ENCODE measurements around the gene CPSF6.
"Not testable (repeated sequence)": the region's sequence is repeated elsewhere in the genome, so short reads cannot be mapped to it uniquely, and the experiment has no call there.

CPSF6 gene, protein sequence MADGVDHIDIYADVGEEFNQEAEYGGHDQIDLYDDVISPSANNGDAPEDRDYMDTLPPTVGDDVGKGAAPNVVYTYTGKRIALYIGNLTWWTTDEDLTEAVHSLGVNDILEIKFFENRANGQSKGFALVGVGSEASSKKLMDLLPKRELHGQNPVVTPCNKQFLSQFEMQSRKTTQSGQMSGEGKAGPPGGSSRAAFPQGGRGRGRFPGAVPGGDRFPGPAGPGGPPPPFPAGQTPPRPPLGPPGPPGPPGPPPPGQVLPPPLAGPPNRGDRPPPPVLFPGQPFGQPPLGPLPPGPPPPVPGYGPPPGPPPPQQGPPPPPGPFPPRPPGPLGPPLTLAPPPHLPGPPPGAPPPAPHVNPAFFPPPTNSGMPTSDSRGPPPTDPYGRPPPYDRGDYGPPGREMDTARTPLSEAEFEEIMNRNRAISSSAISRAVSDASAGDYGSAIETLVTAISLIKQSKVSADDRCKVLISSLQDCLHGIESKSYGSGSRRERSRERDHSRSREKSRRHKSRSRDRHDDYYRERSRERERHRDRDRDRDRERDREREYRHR

DNA sequence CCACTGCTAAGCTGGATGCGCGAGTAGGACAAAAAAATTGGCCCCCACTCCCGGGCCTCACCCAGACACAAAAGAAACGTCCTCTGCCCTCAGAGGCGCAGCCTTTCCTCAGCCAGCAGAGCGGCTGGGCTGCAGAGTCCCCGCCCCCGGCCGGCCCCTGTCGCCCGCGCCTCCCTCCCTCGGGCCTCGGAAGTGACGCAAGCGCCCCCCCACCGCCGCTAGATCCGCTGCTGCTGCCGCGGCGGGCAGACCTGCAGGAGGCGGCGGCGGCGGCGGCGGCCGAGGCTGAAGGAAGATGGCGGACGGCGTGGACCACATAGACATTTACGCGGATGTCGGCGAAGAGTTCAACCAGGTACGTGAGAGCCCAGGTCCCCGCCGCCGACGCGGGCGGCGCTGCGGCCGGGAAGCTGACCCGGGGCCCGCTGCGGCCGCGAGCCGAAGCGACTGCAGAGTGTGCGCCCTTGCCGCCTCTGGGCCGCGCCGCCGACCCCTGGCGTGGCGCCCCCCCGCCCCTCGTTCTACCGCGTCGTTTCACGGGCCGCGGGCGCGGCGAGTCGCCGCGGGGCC lies at the start of gene CPSF6:
Gene CPSF6 (plus strand): TSS at position 218 of the 570 bp plus-strand sequence. CDS start 78 bp downstream, at position 296.
- in situ Hi-C loops (cut with HindIII; ENCODE audit: low pct_ligation_motif_present, low sequenced_read_pairs): no loop called here
- Histone ChIP-seq H3K27me3 (replicated peaks) (no peaks in the 10 kb centered on the region), H3K36me3 (replicated peaks) (no peaks in the 10 kb centered on the region), H3K27ac (peak within 1 kb of the TSS; percentile 77), H3K4me3 (ENCODE audit: low read depth, low read length) (peak within 1 kb of the TSS; percentile 82)
- DNase-seq: peak; percentile 88
- TF ChIP-seq, protein P1, sequence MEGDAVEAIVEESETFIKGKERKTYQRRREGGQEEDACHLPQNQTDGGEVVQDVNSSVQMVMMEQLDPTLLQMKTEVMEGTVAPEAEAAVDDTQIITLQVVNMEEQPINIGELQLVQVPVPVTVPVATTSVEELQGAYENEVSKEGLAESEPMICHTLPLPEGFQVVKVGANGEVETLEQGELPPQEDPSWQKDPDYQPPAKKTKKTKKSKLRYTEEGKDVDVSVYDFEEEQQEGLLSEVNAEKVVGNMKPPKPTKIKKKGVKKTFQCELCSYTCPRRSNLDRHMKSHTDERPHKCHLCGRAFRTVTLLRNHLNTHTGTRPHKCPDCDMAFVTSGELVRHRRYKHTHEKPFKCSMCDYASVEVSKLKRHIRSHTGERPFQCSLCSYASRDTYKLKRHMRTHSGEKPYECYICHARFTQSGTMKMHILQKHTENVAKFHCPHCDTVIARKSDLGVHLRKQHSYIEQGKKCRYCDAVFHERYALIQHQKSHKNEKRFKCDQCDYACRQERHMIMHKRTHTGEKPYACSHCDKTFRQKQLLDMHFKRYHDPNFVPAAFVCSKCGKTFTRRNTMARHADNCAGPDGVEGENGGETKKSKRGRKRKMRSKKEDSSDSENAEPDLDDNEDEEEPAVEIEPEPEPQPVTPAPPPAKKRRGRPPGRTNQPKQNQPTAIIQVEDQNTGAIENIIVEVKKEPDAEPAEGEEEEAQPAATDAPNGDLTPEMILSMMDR (IDR thresholded peaks at IDR 0.05; ENCODE audit: low read depth, low read length, missing control alignments): no peak

DNA sequence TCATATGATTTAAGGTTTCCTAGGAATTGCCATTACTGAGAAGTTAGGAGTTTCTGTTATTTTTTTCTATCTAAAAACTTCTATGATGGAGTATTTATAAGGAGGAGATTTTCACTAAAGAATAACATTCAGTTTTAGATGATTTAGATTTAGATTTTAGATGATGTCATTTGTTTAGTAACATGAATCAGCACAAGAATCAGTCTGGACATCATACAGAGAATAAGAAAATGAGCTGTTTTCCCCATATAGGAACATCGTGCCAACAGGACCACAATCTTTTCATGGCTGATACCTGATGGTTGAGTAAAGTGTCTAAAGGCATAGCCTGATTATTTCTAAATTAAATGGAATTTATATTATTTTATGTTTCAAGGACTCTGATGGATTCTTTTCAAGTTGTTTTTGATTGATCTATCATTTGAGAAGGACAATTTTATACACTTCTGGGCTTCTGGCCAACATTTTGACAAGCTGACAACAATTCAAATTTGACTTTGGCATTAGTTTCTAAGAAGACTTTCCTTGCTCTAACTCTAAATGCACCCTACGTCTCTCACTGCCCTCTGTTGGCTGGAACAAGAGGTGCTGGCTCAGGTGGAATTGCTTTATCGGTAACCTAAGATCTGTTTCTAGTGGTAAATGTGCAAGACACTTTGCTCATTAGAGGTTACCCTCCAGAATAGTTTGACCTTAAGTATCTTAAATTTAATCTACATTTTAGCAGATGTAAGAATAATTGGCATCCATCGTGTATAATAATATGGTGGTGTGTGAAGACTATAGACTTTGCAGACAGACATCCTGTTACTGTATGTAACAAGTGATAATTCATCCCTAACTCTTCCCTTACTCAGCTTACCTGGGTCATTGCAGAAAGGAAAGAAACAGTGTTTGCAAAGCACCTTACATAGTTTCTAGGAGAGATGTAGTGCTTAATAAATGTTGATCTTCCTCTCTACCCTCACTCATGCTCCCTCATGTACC lies 42.8 kb upstream of the CPSF6 start:
- in situ Hi-C loops (cut with HindIII; ENCODE audit: low pct_ligation_motif_present, low sequenced_read_pairs): no loop called here
- H3K4me3 ChIP-seq (ENCODE audit: low read depth, low read length): no peak overlapping the region
- H3K27me3 ChIP-seq (replicated peaks): no peaks in the 10 kb centered on the region
- TF ChIP-seq, protein P1 (IDR thresholded peaks at IDR 0.05; ENCODE audit: low read depth, low read length, missing control alignments): peak; percentile 43
- no peaks in the 10 kb centered on the region for H3K36me3 ChIP-seq (replicated peaks)
- H3K27ac ChIP-seq: no peak overlapping the region
- DNase-seq: no peak

DNA sequence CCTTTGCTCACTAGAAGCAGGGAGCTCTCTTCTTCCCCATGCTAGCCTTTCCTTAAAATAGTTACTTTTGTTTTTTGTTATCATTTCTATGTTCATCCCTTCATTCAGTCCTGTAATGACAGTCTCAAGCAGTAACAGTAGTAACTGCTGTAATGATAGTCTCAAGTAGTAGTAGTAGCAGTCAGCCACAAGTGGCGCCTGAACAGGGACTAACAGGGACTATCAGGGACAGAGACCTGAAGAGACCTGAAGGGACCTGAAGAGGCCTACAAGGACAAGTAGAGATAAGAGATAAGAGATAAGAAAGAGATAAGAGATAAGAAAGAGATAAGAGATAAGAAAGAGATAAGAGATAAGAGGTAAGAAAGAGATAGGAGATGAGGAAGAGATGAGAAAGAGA lies 39.4 kb upstream of the CPSF6 start:
- in situ Hi-C loops (cut with HindIII; ENCODE audit: low pct_ligation_motif_present, low sequenced_read_pairs); DNase-seq; H3K27ac ChIP-seq; H3K4me3 ChIP-seq (ENCODE audit: low read depth, low read length); H3K36me3 ChIP-seq (replicated peaks); H3K27me3 ChIP-seq (replicated peaks): not testable (repeated sequence)

DNA sequence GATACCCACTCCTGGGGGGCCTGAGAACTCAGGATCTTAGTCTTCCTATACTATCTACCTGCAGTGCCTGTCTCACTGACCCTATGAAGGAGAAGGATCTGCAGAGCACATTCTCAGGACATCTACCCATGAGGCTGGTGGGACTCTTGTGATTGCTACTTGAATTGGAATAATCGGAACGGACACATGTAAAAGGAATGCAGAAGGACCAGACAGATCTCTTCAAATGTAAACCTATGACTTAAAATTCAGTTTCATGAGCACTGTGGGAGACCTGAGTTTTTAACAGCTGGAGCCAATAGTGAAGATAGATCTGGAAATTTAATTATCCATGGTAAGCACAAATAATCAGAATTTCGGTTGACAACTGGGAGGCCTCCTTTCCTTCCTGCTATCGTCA lies 35.2 kb upstream of the CPSF6 start:
- Histone ChIP-seq H3K4me3 (ENCODE audit: low read depth, low read length) (no peak overlapping the region), H3K36me3 (replicated peaks) (no peaks in the 10 kb centered on the region), H3K27ac (no peak overlapping the region), H3K27me3 (replicated peaks) (no peaks in the 10 kb centered on the region)
- DNase-seq: no peak
- TF ChIP-seq, protein P1 (IDR thresholded peaks at IDR 0.05; ENCODE audit: low read depth, low read length, missing control alignments): no peak
- in situ Hi-C loops (cut with HindIII; ENCODE audit: low pct_ligation_motif_present, low sequenced_read_pairs): no loop called here

DNA sequence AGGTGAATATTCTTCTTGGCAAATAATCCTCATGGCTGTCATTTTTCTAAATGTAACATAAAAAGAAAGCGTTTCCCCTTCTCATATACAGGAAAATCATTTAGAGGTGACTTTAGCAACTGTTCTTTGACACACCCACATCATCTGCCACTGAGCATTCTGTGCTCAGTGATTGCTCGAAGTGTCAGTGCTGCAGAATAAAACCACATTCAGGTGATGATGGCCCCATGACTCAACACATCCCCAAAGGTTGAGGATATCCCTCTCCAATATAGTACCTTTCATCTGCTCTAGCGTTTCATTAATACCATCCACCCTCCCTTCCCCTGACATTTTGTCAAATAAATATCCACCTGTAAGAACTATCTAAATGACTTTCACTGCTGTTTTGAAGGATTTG lies 28.7 kb upstream of the CPSF6 start:
- no peak overlapping the region for H3K4me3 ChIP-seq (ENCODE audit: low read depth, low read length)
- H3K27me3 ChIP-seq (replicated peaks): no peaks in the 10 kb centered on the region
- TF ChIP-seq, protein P1 (IDR thresholded peaks at IDR 0.05; ENCODE audit: low read depth, low read length, missing control alignments): no peak
- no peaks in the 10 kb centered on the region for H3K36me3 ChIP-seq (replicated peaks)
- DNase-seq: no peak
- no peak overlapping the region for H3K27ac ChIP-seq
- in situ Hi-C loops (cut with HindIII; ENCODE audit: low pct_ligation_motif_present, low sequenced_read_pairs): no loop called here
